ENCODE results near the gene TBR1.

TBR1 gene

DNA sequence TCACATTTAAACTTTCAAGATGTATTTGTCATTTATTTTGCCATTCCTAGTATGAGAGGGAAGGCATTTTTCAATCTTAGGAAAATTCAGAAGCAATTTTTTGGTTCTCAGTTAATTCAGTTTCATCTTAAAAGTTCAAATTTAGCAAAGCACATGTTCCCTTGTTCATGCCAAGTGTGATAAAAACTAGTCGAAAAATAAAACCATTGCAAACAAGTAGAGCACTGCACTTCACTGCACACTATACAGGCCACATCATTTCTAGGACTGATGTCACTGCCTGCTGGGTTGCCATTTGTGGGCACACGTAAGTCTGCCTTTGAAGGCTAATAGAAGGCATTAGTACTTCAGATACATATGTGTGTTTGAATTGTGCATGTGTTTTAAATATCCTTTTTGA is 14.3 kb downstream of the TBR1 start:
- DNase-seq, result no peak

DNA sequence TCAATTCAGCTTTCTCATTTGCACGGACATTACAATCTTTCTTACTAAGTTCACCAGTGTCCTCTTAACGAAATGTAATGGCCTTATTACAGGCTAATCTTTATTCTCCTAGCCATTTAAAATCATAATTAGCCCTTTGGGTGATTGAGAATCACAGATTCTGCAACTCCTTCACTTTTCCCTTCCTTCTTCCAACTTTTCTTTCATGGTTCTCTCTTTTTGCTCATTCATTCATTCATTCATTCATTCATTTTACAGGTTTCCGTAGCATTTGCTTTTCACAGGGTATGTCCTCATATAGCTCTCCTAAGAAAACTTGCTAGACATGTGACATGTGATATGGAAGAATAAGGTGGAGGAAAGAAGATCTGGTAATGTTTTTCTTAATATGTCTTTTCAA is 16.0 kb downstream of the TBR1 start:
- no peak for DNase-seq

GRCh38 chr2:161434118-161434517 is 18.0 kb downstream of the TBR1 start:
- no peak for DNase-seq

- DNase-seq, result no peak
Measured at GRCh38 chr2:161436411-161436810, 20.3 kb downstream of the TBR1 start.

DNA sequence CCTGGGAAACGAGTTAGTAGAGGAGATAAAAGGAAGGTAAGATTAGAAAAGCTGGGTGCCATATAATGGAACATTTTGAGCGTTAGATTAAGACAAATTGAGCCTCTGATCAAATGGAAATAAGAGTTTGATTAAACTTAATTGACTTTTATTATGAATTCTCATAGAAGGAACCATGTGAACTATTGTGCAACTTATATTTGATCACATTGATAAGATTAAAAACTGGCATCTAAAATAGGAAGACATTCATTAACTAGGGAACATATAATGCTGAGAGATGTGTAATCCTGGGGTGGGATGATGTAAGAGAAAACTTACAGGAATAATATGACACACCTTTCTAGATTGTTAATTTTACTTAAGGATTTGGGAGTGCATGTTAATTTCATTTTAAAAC is 22.5 kb downstream of the TBR1 start:
- DNase-seq, result no peak

DNA sequence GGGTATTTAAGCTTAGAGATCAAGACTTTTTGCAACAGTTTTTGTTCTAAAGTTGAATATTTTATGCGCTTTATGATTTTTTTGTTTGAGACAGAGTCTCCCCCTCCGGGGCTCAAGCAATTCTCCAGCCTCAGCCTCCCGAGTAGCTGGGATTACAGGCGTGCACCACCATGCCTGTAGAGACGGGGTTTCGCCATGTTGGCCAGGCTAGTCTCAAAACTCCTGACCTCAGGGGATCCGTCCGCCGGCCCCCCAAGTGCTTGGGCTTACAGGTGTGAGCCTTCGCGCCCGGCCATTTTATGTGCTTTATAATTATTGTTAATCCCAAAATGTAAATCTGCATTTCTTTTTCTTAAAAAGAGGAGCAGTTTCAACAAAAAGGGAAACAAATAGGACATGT is 29.0 kb downstream of the TBR1 start:
- DNase-seq, result no peak

- no peak for DNase-seq
Measured at GRCh38 chr2:161448431-161448830, 32.3 kb downstream of the TBR1 start.

GRCh38 chr2:161471631-161472030 is 55.5 kb downstream of the TBR1 start:
- DNase-seq, result no peak

DNA sequence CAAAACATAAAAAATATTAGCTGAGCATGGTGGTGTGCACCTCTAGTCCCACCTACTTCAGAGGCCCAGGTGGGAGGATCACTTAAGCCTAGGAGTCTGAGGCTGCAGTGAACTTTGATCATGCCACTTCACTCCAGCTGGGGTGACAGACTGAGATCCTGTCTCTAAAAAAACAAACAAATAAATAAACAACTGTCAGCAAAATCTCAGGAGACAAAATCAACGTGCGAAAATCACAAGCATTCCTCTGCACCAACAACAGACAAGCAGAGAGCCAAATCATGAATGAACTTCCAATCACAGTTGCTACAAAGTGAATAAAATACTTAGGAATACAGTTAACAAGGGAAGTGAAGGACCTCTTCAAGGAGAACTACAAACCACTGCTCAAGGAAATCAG is 58.8 kb downstream of the TBR1 start:
- DNase-seq, result no peak

Measured in NCI-H2081 (cell line).